GM18507 (cell line): Measurements from ENCODE around the gene KIRREL2.
"Not testable (repeated sequence)": the region's sequence is repeated elsewhere in the genome, so short reads cannot be mapped to it uniquely, and the experiment has no call there.

Source experiments
- DNase-seq: peaks from one replicate; pipeline ENCODE4 v3.0.0; 2011; ENCODE audit warnings: low read depth; ENCODE audit not compliant: insufficient read length; ENCODE audit errors: extremely low spot score
- FAIRE-seq: peaks from 2 replicates; lab custom pipeline; 2011; peaks lifted over from hg19 to GRCh38; lab: Jason Lieb, UNC

Gene KIRREL2

DNA sequence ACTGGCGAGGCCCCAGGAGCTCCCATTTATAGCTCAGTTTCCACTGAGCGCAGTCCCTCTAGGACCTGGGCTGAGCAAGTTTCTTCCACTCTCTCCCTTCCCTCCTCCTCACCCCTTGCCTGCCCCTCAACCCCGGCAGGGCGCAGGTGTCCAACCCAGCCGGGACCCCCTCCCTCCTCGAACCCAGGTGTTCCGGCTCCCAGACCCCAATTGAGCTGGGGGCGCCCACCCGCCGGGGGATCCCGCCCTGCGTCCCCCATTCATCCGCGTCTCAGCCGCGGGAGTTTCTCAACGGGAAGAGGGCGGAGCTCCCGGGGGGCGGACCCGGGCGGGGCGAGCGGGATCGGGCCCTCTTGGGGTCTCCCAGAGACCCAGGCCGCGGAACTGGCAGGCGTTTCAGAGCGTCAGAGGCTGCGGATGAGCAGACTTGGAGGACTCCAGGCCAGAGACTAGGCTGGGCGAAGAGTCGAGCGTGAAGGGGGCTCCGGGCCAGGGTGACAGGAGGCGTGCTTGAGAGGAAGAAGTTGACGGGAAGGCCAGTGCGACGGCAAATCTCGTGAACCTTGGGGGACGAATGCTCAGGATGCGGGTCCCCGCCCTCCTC lies at the start of gene KIRREL2:
Gene KIRREL2, plus strand, starts transcription at position 366 of the 604 bp plus-strand sequence. Its CDS starts 209 bp downstream, at position 575.
- FAIRE-seq (no peak), DNase-seq (no peak)

DNA sequence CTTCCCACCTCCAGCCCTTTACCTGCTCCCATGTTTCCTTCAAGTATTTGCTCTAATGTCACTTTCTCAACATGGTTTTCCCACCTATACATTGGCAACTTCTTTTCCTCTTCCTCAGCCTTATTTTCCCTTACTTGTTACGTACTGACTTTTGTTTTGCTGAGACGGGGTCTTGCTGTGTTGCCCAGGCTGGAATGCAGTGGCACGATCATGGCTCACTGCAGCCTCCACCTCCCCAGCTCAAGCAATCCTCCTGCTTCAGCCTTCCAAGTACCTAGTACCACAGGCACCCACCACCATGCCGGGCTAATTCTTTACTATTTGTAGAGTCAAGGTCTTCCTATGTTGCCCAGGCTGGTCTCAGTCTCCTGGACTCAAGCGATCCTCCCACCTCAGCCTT lies 49.1 kb upstream of the KIRREL2 start:
- no peak for FAIRE-seq

DNA sequence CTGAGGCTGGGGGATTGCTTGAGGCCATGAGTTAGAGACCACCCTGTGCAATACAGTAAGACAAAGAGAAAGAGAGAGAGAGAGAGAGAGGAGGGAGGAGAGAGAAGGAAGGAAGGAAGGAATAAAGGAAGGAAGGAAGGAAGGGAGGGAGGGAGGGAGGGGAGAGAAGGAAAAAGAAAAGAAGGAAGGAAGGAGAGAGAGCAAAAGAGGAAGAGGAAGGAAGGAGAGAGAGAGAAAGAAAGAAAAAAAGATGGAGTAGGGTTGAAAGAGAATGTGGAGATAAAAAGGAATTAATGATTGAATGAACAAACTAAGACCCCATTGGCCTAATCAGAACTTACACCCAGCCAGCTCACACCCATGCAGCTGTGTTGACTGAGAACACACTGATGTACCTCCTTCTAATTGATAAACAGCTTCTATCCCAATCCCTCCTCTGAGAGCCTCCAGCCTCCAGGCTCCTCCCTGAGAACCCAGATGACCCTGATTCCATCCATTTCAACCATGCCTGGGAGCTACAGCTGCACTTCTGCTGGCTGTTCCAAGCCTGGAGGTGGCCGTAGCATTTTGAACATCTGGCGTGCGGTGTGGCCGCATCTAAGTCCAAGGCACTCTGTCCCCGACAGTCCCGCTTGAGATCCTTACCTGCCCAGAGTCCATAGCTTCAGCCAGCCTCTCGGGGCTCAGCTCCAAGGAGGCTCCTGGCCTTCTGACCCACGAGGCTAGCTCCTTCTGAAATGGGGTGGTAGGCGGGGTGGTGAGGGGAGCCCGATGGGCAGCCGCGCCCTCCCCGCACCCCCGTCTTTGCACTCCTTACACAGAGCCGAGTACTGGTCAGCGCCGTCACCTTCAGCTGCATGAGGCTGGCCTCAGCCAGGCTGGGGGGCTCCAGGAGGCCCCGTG lies 45.1 kb upstream of the KIRREL2 start:
- no peak for FAIRE-seq
- no peak for DNase-seq

More for the DNA sequence above, 49.1 kb upstream of the KIRREL2 start:
- no peak for DNase-seq

DNA sequence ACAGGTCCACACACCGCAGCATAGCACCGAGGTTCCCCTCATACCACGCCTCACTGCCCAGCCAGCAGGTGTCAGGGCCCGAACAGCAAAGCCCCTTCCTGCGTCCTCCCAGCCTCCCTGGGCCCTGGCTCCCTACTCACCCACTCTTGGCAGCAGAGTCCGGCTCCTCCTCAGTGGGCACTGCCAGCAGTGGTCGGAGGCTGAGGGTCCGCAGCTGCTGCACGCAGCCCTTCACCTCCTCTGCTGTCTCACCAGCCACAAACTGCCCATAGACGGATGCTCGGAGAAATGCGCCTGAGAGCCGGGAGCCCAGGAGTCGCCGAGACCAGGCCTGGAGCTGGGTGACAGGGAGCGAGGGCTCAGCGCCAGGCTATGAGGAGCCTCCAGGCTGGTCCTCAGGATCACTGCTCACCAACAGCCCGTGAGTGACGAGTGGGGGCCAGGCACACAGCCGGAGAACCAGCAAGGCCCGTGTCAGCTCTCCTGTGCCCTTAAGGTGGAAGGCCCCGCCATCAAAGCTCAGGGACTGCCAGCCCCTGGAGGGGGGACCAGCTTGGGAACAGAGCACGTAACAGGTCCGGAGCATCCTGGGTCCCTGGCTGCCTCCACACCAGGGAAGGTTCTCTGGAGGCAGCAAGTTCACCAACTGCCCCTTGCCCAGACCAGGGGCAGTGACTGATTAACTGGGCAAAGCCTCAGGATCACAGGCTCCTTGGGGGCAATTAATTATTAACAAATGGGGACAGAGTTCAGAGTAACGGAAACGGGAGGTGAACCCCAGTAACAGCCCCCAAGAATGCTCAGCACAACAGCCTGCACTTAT lies 44.3 kb upstream of the KIRREL2 start, which contains the start of gene PRODH2:
Gene PRODH2, minus strand, starts transcription at position 626 of the 823 bp plus-strand sequence. Its CDS starts 40 bp downstream, at position 586.
- DNase-seq (no peak), FAIRE-seq (no peak)

DNA sequence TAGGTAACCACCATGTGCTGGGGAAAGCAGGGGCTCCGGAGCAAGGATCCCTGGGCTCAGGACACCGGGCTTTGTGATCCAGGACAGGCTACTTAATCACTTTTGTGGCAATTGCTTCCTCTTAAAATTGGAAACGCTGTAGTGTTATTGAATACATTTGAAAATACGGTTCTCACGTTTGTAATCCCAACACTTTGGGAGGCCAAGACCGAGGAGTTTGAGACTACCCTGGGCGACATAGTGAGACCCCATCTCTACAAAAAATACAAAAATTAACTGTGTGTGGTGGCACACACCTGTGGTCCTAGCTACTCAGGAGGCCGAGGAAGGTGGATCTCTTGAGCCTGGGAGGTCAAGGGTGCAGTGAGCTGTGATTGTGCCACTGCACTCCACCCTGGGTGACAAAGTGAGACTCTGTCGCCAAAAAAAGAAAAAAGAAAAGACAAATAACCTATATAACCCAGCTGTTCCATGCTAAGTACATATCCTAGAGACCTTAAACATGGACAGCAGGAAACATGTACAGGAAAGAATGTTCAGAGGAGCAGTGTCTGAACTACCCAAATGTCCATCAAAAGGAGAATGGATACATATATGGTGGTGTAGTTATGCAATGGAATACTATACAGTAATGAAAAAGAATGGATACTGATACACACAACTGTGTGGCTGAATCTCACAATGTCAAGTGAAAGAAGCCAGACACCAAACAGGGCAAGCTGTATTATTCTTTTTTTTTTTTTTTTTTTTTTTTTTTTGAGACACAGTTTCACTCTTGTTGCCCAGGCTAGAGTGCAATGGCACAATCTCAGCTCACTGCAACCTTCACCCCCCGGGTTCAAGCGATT lies 43.4 kb upstream of the KIRREL2 start:
- FAIRE-seq = no peak
- no peak for DNase-seq

DNA sequence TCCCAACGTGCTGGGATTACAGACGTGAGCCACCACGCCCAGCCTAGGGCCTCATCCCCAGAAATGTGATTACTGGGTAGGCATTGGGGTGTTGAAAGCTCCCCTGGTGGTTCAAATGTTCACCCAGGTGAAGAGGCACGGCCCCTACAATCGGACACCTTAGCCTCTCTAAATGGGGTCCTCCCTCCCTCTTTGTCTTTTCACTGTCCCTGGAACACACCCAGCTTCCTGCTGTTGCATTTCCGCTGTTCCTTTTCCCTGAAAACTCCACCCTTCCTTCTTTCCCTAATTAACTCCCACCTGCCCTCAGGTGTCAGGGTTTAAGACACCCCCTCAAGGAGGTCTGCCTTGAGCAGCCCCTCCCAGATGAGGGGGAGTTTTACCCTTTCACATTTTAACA lies 40.4 kb upstream of the KIRREL2 start:
- FAIRE-seq (no peak), DNase-seq (no peak)

DNA sequence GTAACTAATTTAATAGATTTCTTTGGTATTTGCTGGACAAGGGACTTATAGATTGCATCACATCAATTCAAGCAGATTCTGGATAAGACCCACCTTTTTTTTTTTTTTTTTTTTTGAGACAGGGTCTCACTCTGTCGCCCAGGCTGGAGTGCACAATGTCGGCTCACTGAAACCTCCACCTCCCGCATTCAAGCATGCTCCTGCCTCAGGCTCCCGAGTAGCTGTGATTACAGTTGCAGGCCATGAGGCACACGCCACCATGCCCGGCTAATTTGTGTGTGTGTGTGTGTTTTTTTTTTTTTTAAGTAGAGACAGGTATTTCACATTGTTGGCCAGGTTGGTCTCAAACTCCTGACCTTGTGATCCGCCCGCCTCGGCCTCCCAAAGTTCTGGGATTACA lies 39.9 kb upstream of the KIRREL2 start:
- no peak for DNase-seq
- no peak for FAIRE-seq

DNA sequence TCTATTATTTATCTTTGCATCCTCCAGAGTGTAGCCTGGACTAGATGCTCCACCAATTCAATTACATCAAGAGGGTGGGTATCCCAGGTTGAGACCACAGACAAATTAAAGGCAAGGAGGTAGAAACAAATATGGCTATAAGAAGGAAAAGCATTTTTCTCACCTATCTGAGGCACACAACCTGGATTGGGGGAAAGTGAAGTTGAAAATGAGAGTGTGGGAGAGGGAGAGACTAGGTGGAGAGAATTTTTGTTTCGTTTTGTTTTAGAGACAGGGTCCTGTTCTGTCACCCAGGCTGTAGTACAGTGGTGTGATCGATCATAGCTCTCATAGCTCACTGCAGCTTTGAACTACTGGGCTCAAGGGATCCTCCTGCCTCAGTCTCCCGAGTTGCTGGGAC lies 38.3 kb upstream of the KIRREL2 start:
- DNase-seq = no peak
- no peak for FAIRE-seq

DNA sequence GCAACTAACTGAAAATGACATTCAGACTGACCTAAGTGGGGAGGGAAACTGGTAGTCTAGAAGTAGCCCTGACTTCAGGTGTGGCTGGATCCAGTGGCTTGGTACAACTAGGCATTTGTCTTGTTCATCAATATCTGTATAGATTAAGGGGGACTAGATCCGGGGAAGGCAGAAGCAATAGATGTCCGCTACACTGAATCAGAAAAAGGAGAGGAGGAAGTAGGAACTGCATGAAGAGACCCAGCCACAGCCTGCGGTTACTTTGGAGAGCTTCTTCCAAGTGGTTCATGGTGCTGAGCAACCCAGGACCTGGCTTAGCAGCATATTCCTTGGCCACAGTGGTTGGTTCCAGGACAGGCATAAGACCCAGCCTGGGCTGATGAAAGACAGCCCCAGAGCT lies 34.1 kb upstream of the KIRREL2 start:
- FAIRE-seq (no peak), DNase-seq (no peak)

DNA sequence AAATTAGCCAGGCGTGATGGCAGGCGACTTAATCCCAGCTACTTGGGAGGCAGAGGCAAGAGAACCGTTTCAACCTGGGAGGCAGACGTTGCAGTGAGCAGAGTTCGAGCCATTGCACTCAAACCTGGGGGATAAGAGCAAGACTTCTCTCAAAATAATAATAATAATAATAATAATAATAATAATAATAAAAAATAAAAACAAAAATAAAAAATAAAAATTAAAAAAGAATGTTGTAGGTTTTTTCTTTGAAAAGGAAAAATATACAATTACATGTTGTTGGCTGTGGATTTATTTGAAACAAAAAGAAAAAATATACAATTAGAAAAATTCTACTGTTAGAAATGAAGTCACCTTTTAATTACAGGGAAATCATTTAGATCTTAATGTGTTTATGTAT lies 32.6 kb upstream of the KIRREL2 start:
- DNase-seq = no peak
- no peak for FAIRE-seq

DNA sequence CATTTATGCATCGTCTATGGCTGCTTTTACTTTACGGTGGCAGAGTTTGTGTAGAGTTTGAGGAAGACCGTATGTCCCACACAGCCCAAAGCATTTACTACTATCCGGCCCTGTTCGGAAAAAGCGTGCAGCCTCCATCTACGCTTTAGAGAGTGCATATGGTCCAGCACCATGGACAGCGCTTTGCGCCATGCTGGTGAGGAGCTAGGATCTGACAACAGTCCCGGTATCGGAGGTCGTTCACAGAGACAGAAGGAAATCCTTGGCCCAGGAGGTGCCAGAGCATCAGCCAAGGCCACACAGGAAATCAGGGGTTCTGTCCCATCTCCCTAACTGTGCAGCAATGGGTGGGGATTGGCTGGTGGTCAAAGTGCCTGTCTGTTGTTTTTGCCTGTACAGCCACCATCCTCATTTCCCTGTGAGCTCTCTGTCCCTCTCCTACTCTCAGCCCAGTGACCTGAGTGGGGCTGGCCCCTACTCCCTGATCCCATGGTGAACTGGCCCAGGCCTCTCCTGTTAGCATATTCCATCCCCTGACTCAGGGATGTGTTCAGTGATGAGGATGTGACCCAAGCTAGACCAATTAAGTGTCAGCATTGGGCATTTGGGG lies 27.9 kb upstream of the KIRREL2 start:
- DNase-seq (no peak), FAIRE-seq (no peak)

DNA sequence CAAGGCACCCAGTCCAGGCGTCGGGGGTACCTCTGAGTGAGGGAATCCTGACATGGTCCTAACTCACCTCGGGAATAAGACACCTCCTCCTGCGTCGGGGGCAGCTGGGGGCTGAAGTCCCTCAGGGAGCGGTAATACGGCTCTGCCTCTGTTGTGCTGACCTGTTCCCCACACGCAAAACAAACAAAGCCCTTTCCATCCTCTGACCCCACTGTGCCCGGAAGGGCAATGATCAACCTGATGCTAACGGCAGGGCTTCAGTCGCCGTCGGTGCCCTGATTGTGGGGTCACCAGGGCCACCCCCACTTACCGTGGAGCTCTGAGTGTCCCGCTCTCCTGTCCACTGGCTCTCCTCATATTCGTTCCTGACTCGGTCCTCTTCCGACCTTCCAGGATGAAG lies 25.7 kb upstream of the KIRREL2 start:
- FAIRE-seq = no peak
- no peak for DNase-seq

DNA sequence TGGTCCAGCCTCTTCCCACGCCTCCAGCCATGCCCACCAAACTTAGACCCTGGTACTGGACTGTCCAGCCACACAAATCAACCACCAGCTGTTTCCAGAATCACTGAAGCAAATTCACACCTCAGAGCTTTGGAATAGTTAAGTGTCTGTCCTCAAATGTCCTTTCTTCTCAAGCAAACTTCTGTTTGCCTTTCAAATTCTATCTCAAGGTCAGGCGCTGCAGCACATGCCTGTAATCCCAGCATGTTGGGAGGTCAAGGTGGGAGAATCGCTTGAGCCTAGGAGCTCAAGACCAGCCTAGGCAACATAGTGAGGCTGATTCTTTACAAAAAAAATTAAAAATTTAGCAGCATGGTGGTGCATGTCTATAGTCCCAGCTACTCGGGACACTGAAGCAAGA lies 24.7 kb upstream of the KIRREL2 start:
- DNase-seq = no peak
- FAIRE-seq = no peak

DNA sequence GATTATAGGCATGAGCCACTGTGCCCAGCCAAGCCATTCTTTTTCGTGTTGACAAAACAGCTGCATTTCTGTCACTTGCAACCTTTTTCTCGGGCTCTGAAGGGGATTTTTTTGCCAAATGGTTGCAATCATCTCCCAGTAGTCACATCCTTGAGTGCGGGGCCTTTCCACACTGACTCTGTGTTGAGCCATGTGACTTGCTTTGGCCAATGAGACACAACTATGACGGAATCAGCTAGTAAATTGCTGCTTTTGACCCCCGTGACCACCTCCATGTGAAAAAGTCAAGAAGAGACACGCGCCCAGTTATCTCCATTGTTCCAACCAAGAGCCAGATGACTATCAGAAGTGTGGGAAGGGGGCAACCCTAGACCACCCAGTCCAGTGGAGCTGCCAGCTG lies 22.7 kb upstream of the KIRREL2 start:
- FAIRE-seq = no peak
- no peak for DNase-seq

DNA sequence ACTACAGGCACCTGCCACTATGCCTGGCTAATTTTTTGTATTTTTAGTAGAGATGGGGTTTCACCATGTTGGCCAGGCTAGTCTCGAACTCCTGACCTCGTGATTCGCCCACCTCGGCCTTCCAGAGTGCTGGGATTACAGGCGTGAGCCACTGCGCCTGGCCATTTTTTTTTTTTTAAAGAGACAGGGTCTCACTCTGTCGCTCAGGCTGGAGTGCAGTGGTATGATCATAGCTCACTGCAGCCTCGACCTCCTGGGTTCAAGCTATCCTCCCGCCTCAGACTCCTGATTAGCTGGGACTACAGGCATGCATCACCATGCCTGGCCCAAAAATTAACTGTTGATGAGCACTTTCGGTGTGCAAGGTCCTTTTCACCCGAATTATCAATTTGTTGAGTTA lies 20.6 kb upstream of the KIRREL2 start:
- FAIRE-seq = not testable (repeated sequence)

DNA sequence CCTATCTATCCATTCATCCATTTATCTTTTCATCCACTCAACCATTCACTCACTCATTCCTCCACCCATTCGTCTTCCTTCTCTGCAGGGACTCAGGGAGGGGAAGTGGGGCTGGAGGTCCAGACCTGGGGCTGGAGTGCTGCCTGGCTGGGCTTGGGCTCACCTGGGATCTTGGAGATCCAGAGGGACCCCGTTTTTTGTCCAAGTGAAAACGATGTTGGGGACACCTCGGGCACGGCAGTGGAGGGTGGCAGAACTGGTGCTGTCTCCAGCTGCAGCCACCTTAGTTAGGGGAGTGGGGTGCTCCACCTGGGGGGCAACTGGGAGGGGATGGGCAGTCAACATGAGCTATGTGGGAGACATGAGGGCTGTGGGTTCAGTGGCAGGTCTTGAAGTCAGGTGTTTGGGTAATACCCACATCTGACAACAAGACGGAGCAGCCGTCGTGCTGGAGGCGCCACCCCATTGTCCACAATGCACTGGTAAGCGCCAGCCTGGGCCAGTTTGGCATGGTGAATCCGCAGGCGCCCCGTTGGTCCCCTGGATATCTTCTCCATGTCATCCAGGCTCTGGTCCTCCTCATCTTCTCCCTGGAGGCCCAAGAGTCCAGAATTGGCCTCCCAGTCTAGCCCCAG lies 14.6 kb upstream of the KIRREL2 start:
- FAIRE-seq (no peak), DNase-seq (no peak)

More for the DNA sequence above, 20.6 kb upstream of the KIRREL2 start:
- not testable (repeated sequence) for DNase-seq

DNA sequence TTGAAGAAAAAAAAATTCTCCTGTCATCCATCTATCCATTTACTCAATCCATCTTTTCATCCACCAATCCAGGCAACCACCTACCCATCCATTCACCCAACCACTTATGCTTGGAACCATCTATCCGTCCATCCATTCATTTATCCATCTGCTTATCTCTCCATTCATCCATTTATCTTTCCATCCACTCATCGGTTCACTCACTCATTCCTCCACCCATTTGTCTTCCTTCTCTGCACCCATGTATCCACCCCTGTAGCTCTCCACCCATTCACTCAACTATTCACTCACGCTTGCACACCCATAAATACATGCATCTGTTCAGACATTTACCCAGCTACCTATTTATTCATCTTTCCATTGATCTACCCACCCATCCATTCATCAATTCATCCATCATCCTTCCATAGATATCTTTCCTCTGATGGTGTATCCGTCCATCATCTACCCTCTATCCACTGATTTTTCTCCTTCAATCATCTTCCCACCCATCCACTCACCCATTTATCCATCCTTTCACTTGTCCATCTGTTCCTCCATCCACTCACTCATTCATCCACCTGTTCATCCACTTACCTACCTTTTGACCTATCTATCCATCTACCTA lies 13.9 kb upstream of the KIRREL2 start:
- FAIRE-seq (no peak), DNase-seq (no peak)
